HG02870 (cell line): Measurements from ENCODE around the gene TRO.

ENCODE experiments used
- ATAC-seq: cut with Tn5 transposase; IDR thresholded peaks from one replicate; pipeline ENCODE4 v1.9.1; 2021; ENCODE audit warnings: mild to moderate bottlenecking, moderate library complexity; ENCODE audit not compliant: unreplicated experiment

Gene TRO, protein sequence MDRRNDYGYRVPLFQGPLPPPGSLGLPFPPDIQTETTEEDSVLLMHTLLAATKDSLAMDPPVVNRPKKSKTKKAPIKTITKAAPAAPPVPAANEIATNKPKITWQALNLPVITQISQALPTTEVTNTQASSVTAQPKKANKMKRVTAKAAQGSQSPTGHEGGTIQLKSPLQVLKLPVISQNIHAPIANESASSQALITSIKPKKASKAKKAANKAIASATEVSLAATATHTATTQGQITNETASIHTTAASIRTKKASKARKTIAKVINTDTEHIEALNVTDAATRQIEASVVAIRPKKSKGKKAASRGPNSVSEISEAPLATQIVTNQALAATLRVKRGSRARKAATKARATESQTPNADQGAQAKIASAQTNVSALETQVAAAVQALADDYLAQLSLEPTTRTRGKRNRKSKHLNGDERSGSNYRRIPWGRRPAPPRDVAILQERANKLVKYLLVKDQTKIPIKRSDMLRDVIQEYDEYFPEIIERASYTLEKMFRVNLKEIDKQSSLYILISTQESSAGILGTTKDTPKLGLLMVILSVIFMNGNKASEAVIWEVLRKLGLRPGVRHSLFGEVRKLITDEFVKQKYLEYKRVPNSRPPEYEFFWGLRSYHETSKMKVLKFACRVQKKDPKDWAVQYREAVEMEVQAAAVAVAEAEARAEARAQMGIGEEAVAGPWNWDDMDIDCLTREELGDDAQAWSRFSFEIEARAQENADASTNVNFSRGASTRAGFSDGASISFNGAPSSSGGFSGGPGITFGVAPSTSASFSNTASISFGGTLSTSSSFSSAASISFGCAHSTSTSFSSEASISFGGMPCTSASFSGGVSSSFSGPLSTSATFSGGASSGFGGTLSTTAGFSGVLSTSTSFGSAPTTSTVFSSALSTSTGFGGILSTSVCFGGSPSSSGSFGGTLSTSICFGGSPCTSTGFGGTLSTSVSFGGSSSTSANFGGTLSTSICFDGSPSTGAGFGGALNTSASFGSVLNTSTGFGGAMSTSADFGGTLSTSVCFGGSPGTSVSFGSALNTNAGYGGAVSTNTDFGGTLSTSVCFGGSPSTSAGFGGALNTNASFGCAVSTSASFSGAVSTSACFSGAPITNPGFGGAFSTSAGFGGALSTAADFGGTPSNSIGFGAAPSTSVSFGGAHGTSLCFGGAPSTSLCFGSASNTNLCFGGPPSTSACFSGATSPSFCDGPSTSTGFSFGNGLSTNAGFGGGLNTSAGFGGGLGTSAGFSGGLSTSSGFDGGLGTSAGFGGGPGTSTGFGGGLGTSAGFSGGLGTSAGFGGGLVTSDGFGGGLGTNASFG (N-terminal part only)

GRCh38 chrX:54920610-54921426, at the start of gene TRO:
Gene TRO (plus strand): TSS chrX:54920824. CDS start chrX:54922247, 1,423 bp downstream.
- peak; percentile 40 for ATAC-seq

- no peak for ATAC-seq
Measured at GRCh38 chrX:54885740-54886139, 34.9 kb upstream of the TRO start.

GRCh38 chrX:54891573-54891972, 29.1 kb upstream of the TRO start:
- no peak for ATAC-seq

GRCh38 chrX:54894159-54894558, 26.5 kb upstream of the TRO start:
- no peak for ATAC-seq

GRCh38 chrX:54909941-54910340, 10.7 kb upstream of the TRO start:
- ATAC-seq = no peak

- peak; percentile 67 for ATAC-seq
Measured at GRCh38 chrX:54921427-54922021, 900 bp downstream of the TRO start.

GRCh38 chrX:54922547-54922946, 1.9 kb downstream of the TRO start:
- no peak for ATAC-seq

GRCh38 chrX:54923376-54923775, 2.8 kb downstream of the TRO start:
- no peak for ATAC-seq

GRCh38 chrX:54926978-54927377, 6.4 kb downstream of the TRO start:
- no peak for ATAC-seq

DNA sequence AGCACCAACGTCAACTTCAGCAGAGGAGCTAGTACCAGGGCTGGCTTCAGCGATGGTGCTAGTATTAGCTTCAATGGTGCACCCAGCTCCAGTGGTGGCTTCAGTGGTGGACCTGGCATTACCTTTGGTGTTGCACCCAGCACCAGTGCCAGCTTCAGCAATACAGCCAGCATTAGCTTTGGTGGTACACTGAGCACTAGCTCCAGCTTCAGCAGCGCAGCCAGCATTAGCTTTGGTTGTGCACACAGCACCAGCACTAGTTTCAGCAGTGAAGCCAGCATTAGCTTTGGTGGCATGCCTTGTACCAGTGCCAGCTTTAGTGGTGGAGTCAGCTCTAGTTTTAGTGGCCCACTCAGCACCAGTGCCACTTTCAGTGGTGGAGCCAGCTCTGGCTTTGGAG, 8.3 kb downstream of the TRO start:
- ATAC-seq = no peak

DNA sequence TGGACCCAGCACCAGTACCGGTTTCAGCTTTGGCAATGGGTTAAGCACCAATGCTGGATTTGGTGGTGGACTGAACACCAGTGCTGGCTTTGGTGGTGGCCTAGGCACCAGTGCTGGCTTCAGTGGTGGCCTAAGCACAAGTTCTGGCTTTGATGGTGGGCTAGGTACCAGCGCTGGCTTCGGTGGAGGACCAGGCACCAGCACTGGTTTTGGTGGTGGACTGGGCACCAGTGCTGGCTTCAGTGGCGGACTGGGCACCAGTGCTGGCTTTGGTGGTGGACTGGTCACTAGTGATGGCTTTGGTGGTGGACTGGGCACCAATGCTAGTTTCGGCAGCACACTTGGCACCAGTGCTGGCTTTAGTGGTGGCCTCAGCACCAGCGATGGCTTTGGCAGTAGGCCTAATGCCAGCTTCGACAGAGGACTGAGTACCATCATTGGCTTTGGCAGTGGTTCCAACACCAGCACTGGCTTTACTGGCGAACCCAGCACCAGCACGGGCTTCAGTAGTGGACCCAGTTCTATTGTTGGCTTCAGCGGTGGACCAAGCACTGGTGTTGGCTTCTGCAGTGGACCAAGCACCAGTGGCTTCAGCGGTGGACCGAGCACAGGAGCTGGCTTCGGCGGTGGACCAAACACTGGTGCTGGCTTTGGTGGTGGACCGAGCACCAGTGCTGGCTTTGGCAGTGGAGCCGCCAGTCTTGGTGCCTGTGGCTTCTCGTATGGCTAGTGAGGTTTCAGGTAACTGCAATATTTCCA, 9.8 kb downstream of the TRO start:
- no peak for ATAC-seq

- ATAC-seq = no peak
Measured at GRCh38 chrX:54931107-54931506, 10.5 kb downstream of the TRO start.

GRCh38 chrX:54933150-54933826, 12.7 kb downstream of the TRO start:
- no peak for ATAC-seq

DNA sequence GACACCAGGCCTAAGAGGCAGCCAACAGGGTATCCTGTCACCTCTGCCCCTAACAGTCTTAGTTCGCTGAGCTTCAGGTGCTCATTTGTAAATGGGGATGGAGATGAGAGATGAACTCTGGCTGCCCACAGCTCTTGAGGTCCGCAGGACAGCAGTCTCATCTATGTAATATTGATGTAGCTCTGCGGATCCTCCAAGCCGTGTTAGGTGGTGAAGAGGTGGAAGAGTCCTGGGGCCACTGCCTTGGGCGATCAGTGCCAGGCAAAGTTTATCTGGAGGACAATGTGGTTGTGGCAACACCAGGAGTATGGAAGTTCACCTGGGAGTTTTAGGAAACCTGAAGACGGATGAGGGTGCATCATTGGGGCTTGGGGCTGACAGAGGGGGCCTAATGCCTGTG, 13.4 kb downstream of the TRO start:
- ATAC-seq = no peak

- ATAC-seq = no peak
Measured at GRCh38 chrX:54934890-54935289, 14.3 kb downstream of the TRO start.

DNA sequence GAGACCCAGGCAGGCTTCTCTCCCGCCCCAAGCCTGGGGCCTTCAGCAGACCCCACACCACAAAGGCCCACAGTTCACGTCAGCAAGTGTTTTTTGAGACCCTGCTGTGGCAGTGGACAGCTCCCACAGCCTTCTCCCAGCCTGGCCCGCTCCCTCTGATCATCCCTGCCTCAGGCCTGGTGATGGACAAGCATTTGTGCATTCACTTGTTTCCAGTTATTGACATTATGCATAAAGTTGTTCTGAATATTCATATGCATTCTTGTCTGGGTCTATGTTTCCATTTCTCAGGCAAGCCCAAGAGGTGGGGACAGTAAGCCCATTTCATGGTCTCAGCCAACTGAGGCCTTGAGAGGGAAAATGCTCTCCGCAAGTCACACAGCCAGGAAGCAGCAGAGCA, 14.7 kb downstream of the TRO start:
- no peak for ATAC-seq

GRCh38 chrX:54937416-54937815, 16.8 kb downstream of the TRO start:
- no peak for ATAC-seq

GRCh38 chrX:54944816-54945215, 24.2 kb downstream of the TRO start:
- no peak for ATAC-seq

- no peak for ATAC-seq
Measured at GRCh38 chrX:54945224-54945623, 24.6 kb downstream of the TRO start.
